Measurements from ENCODE around the gene NGEF.

Gene NGEF

GRCh38 chr2:232897598-232898408, 115.3 kb downstream of the NGEF start:
- DNase-seq (ENCODE audit: low read depth) = no peak

DNA sequence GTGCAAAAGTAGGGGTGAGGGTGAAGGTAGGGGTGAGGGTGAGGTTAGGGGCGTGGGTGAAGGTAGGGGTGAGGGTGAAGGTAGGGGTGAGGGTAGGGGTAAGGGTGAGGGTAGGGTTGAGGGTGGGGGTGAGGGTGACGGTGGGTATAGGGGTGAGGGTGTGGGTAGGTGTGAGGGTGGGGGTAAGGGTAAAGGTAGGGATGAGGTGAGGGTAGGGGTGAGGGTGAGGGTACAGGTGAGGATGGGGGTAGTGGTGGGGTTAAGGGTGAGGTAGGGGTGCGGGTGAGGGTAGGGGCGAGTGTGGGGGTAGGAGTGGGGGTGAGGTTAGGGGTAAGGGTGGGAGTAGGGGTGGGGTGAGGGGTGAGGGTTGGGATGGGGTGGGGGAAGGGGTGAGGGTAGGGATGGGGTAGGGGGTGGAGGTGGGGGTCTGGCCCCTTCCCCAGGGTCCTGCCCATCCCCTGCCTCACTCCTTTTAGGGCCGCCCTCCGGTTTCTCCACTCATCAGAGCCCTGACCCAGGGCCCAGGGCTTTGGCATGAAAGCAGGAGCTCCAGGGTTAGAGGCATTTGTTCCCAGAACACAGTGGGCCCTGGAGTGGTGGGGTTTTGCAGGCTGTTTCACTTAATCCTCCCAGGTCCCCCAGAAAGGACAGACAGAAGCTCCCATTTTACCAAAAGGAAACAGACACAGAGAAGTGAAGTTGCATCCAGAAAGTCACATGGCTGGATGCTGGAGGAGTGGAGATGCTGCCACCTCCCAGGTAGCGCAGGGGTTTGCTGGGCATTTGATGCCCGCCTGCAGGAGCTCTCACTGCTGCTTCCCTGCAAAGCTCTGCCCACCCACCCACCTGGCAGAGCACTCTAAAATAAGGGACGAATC, 116.1 kb downstream of the NGEF start:
- no peak for DNase-seq (ENCODE audit: low read depth)

DNA sequence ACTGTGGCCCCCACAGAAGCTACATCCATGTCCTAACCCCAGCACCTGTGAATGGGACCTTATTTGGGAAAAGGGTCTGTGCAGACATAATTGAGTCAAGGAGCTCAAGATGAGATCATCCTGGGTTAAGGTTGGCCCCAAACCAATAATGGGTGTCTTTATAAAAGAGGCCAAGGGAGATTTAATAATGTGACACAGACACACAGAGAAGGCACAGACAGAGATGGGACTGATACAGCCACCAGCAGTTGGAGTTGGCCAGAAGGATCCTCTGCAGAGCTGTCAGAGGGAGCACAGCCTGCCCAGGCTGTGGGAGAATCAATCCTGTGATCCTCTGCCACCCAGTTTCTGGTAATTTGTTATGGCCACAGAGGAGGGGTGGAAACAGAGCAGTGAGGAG, 116.9 kb downstream of the NGEF start:
- no peak for DNase-seq (ENCODE audit: low read depth)

- DNase-seq (ENCODE audit: low read depth) = no peak
These were observed 118.3 kb downstream of the NGEF start for GRCh38 chr2:232894746-232895145.

- no peak for DNase-seq (ENCODE audit: low read depth)
These were observed 118.8 kb downstream of the NGEF start for GRCh38 chr2:232894251-232894650.

DNA sequence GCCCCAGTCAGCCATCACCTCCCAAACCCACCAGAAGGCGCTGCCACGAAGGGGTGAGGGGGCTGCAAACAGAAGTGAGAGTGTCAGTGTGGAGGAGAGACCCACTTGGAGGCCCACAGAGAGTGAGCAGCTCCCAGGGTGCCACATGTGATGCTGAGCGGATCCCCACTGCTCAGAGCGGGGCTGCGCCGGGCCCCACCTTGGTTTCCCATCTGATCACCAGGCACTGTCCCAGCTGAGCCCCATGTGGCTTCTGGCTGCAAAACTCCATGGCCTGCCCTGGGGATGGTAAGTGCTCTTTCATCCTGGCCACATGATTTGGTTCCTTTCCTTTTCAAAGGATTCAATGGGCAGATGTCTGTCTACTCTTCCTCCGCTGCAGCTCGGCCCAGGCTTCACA, 119.2 kb downstream of the NGEF start:
- no peak for DNase-seq (ENCODE audit: low read depth)

GRCh38 chr2:232892843-232893242, 120.2 kb downstream of the NGEF start:
- no peak for DNase-seq (ENCODE audit: low read depth)

DNA sequence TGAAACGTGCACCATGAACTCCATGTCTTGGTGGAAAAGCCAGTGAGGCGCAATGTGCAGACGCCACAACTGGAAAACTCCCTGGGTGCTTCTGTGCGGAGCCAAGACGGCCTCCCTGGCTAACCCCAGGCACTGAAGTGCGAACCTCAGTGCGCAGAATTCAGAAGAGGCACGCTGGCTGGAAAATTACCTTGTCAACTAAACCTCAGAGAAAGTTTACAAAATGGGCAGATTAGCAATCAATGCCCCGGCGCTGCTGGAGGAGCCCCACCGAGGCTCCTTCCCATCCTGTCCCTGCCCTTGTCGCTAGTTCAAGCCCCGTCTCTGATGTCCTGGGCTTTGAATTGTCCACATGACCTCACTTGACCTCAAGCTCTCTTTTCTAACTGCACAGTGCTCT, 120.8 kb downstream of the NGEF start:
- no peak for DNase-seq (ENCODE audit: low read depth)

- no peak for DNase-seq (ENCODE audit: low read depth)
These were observed 121.4 kb downstream of the NGEF start for GRCh38 chr2:232891621-232892071.

DNA sequence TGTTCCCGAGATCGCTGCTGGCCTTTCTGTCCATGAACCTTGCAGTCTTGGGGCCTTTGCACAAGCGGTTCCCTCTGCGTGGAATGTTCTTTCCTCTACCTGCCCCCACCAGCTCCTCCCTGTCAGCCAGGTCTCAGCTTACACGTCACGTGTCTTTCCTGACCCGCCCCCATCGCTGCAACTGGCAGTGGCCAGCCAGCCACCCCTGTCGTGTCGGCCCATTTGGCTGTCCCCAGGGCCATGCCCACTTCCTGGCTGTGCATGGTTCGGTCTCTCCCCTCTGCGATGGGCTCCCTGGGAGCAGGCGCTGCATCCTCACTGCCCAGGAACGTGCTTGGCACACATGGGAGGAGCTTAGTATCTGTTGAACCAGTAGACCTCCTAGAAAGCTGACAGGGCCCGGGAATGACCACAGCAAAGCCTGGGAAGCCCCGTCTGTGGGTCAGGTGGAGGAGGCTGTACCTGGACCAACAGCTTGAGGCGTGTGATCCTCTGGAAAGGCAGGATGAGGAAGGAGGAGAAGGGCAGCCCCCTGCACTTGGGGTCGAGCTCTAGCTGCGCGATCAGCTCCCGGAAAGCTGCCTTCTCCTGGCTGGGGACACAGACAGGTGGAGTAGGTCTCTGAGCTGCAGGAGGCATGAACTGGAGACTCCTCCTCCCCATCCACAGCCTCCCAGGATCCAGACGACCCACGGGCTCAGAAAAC, 122.0 kb downstream of the NGEF start:
- DNase-seq (ENCODE audit: low read depth) = no peak

DNA sequence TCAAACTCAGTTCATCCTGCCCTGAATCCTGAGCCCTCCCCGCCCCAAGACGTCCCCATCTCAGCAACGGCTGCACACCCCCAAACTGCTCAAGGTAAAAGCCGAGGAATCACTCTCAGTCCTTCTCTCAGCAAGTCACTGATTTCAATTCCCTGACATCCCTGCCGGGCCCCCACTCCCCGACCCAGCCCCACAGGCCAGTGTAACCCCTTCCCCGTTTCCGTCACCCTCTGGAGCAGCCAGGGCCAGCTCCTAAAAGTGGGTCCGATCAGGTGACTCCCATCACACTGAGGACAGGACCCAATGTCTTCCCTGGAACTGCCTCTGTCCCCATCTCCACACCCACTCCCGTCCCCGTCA, 122.5 kb downstream of the NGEF start:
- DNase-seq (ENCODE audit: low read depth) = no peak

GRCh38 chr2:232889876-232890401, 123.1 kb downstream of the NGEF start:
- DNase-seq (ENCODE audit: low read depth) = no peak

DNA sequence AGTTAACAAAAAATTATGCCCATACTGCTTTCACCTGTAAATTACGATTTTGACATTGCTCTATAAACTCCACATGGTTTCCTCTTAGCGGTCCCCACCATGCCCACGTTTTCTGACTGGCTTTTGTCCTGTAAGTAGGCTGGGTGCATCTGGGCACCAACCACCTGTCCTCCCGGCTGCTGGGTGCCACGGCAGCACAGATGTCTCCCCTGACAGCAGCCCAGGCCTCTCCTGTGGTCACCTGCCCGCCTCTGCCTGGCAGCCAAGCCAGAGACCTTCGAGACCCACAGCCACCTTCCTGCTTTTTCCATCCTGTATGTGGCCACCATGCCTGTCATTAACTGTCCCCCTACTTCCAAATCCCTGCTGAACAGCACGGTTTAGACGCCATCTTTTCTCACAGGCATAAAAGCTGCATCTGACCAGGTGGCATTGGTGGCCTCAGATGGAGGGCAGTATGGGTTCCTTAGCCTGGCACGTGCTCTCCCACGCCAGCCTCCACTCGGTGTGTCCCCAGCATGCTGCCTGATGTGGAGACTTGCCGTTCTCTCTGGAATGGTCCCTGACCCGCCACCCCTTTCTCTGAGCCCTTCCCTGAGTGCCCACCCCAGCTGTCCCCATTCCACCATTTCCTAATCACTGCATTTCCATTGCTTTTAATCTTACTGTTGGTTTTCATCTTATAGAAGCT, 124.1 kb downstream of the NGEF start:
- no peak for DNase-seq (ENCODE audit: low read depth)

DNA sequence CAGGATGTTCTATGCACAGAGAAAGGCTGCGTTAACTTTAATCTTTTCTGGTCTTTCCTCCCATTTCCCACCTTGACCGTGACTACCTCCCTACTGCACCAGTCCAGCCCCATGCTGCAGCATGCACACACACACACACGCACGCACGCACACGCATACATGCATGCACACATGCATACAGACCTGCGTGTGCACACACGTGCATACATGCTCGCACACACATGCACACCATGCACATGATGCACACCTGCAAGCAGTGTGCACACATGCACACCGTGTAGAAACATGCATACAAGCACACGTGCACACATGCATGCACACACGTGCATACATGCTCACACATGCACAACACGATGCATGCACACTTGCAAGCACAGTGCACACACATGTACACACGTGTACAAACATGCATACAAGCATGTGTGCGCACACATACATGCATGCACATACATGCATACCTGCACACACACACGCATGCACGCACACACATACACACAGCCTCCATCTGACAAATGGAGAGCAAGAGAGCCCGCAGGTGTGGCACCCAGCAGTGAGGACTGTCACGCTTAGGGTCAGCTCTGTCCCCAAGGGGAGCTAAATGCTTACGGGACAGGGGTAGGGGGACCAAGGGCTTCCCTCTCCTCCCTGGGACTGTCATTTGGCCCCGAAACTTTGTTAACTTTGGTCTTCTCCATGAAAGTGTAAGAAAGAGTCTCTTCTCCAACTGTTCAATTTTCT, 124.8 kb downstream of the NGEF start:
- no peak for DNase-seq (ENCODE audit: low read depth)

DNA sequence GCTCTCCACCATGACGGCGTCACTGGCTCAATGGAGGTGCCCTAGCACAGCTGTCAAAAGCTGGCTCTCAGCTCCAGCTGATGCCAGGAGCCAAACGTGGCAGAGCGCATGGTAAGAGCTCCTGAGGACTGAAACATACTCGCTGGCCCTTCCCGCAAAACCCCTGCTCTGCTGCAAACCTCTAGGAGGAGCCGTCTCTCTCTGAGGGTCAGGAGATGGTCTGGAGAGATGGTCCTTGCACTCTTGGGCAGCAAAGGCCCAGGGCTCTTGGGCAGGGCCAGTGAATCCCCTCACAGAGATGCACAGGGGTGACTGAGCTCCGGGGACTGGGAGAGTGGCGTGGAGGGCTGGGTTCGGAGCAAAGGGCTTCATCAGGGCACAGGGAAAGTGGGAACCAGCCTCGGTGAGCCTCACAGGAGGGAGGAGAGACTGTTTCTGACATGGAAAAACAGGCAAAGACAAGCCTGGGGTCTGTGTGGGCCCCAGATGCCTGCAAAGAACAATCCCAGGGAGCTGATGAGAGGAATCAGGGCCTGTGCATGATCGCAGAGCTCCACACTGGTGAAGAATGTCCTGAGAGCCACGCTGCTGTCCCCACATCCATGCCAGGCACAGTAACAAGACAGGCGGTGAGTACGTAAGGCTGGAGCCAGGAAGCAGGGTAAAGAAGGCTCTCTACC, 125.7 kb downstream of the NGEF start:
- DNase-seq (ENCODE audit: low read depth) = no peak

- DNase-seq (ENCODE audit: low read depth) = no peak
These were observed 126.4 kb downstream of the NGEF start for GRCh38 chr2:232886632-232887031.

- DNase-seq (ENCODE audit: low read depth) = no peak
These were observed 126.9 kb downstream of the NGEF start for GRCh38 chr2:232886176-232886575.

DNA sequence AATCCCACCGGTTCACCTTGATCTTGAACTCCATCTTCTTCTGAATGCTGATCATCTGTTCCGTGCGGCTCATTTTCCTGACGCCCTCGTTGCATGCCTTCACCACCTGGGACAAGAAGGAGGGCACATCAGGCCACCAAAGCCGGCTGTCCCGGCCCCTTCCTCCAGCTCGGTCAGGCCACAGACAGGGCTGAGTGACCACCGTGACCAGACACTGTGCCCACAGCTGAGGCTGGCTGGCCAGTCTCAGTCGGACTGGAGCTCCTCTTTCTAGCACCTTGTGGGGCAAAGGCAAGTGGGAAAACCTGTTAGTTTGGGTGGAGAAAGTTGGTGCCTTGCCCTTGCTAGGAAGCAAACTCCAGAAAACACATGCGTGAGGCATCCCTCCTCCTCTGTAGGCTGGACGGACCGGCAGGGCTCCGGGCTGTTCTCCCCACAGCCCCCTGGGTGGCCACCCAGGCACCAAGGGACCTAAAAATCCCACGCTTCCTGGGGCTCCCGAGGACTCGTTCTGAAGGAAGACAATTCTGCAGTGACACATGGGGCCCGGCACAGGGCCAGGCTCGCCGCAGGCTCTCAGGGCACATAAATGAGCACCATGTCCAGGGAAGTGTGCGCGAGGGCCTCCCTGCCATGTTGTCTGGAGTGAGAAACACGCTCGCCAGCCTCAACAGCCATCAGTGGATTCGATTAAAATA, 127.6 kb downstream of the NGEF start:
- no peak for DNase-seq (ENCODE audit: low read depth)

DNA sequence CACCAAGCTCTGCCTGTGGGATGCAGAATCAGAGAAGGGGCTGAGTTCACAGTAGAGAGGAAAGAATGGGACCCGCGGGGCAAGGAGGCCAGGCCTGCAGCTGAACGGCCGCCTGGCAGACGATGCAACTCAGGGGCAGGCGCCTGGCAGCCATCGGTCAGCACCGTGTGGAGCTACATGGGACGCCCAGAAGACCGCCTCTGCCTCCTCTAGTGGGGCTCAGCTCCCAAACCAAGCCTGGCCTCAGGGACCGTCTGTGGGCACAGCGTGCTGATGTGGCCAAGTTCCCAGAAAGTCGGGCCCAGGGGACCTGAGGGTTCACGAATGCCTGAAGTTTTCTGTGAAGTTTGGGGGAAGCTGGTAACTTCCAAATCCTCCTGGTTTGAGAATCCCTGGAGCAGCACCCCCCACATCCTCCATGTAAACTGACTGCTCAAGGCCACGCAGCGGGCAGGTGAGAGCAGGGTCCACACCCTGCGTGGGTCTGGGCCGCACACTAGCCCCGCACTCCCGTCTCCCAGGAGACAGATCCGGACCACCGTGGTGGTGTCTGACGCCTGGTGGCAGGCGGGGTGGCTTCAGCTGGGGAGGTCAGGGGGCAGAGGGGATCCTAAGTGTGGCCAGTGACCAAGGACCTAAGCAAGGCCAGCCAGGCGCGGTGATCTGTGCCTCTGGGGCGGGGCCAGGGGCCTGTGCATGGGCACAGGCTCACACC, 128.3 kb downstream of the NGEF start:
- no peak for DNase-seq (ENCODE audit: low read depth)
